SK-N-SH treated with all-trans-retinoic acid at 6 μM for 48 hours (cell line): ENCODE results near the gene LAMA3.

Source experiments
- ATAC-seq: fragments of 200-7000 bp; cut with Tn5 transposase; 3 replicates; pipeline ENCODE4 v1.9.1; 2020; ENCODE audit warnings: mild to moderate bottlenecking, moderate library complexity
- ARNTL ChIP-seq: fragments of 450-650 bp; formaldehyde crosslinking; IDR thresholded peaks from 2 replicates; pipeline ENCODE4 v1.5.0; 2020; ENCODE audit warnings: low read depth, mild to moderate bottlenecking, moderate library complexity, borderline replicate concordance
- BACH2 ChIP-seq: fragments of 250-450 bp; sonication (Bioruptor Pico); IDR thresholded peaks from 2 replicates; pipeline ENCODE4 v1.9.0; 2021; ENCODE audit warnings: mild to moderate bottlenecking, borderline replicate concordance
- CREB5 ChIP-seq: fragments of 250-450 bp; sonication (Bioruptor Pico); IDR thresholded peaks from 2 replicates; pipeline ENCODE4 v1.5.1; 2020; ENCODE audit warnings: low read depth, mild to moderate bottlenecking, moderate library complexity
- CSDC2 ChIP-seq: fragments of 250-450 bp; sonication (Bioruptor Pico); IDR thresholded peaks from 2 replicates; pipeline ENCODE4 v1.5.0; 2020; ENCODE audit warnings: mild to moderate bottlenecking, moderate library complexity
- GLIS3 ChIP-seq: fragments of 250-450 bp; sonication (Bioruptor Pico); IDR thresholded peaks from 2 replicates; pipeline ENCODE4 v1.5.0; 2020; ENCODE audit warnings: mild to moderate bottlenecking, moderate library complexity
- ISL1 ChIP-seq: fragments of 250-450 bp; sonication (Bioruptor Pico); IDR thresholded peaks from 2 replicates; pipeline ENCODE4 v2.1.2; 2022; ENCODE audit warnings: mild to moderate bottlenecking, moderate library complexity
- OSR1 ChIP-seq: fragments of 250-450 bp; sonication (Bioruptor Pico); IDR thresholded peaks from 2 replicates; pipeline ENCODE4 v1.8.0; 2022; ENCODE audit warnings: moderate library complexity, mild to moderate bottlenecking, inconsistent platforms
- PATZ1 ChIP-seq: fragments of 250-450 bp; sonication (Bioruptor Pico); IDR thresholded peaks from 2 replicates; pipeline ENCODE4 v1.8.0; 2020; ENCODE audit warnings: mild to moderate bottlenecking, moderate library complexity, borderline replicate concordance
- PPARA ChIP-seq: fragments of 250-450 bp; sonication (Bioruptor Pico); IDR thresholded peaks from 2 replicates; pipeline ENCODE4 v1.5.0; 2020; ENCODE audit warnings: mild to moderate bottlenecking, borderline replicate concordance
- RARB ChIP-seq: fragments of 250-450 bp; sonication (Bioruptor Pico); IDR thresholded peaks from 2 replicates; pipeline ENCODE4 v1.8.0; 2021; ENCODE audit warnings: mild to moderate bottlenecking, moderate library complexity
- SNAI2 ChIP-seq: fragments of 250-450 bp; sonication (Bioruptor Pico); IDR thresholded peaks from 2 replicates; pipeline ENCODE4 v1.5.0; 2020; ENCODE audit warnings: mild to moderate bottlenecking, moderate library complexity
- TCF4 ChIP-seq: fragments of 250-450 bp; sonication (Bioruptor Pico); IDR thresholded peaks from 2 replicates; pipeline ENCODE4 v1.8.0; 2021; ENCODE audit warnings: mild to moderate bottlenecking, moderate library complexity, borderline replicate concordance
- TOX ChIP-seq: fragments of 250-450 bp; sonication (Bioruptor Pico); IDR thresholded peaks from 2 replicates; pipeline ENCODE4 v1.8.0; 2021; ENCODE audit warnings: mild to moderate bottlenecking, moderate library complexity, borderline replicate concordance
- ZC3H10 ChIP-seq: fragments of 250-450 bp; sonication (Bioruptor Pico); IDR thresholded peaks from 2 replicates; pipeline ENCODE4 v1.5.1; 2021; ENCODE audit warnings: mild to moderate bottlenecking, moderate library complexity
- ZNF70 ChIP-seq: fragments of 450-650 bp; formaldehyde crosslinking; IDR thresholded peaks from 2 replicates; pipeline ENCODE4 v1.5.0; 2020; ENCODE audit warnings: mild to moderate bottlenecking, moderate library complexity
- ZNF8 ChIP-seq: fragments of 450-650 bp; formaldehyde crosslinking; IDR thresholded peaks from 2 replicates; pipeline ENCODE4 v1.5.0; 2020; ENCODE audit warnings: mild to moderate bottlenecking, moderate library complexity
- TF ChIP-seq, protein P1 (sequence below): fragments of 250-450 bp; sonication (Bioruptor Pico); IDR thresholded peaks from 2 replicates; pipeline ENCODE4 v1.5.1; 2021; ENCODE audit warnings: mild to moderate bottlenecking, moderate library complexity
- TF ChIP-seq, protein P2 (sequence below): fragments of 250-450 bp; sonication (Bioruptor Pico); IDR thresholded peaks from 2 replicates; pipeline ENCODE4 v1.8.0; 2021; ENCODE audit warnings: low read depth, mild to moderate bottlenecking, moderate library complexity, borderline replicate concordance
- TF ChIP-seq, protein P3 (sequence below): fragments of 250-450 bp; sonication (Bioruptor Pico); IDR thresholded peaks from 2 replicates; pipeline ENCODE4 v1.5.0; 2020; ENCODE audit warnings: mild to moderate bottlenecking, moderate library complexity

Gene LAMA3

GRCh38 chr18:23855721-23856120 lies 166.5 kb downstream of the LAMA3 start:
- ATAC-seq: no peak
- TF ChIP-seq BACH2 (CRISPR knock-in tag) (no peak), TOX (CRISPR knock-in tag) (no peak), ARNTL (no peak), TCF4 (CRISPR knock-in tag) (no peak), OSR1 (CRISPR knock-in tag) (no peak), SNAI2 (CRISPR knock-in tag) (no peak), PPARA (CRISPR knock-in tag) (no peak), ZNF70 (CRISPR knock-in tag) (no peak), RARB (CRISPR knock-in tag) (no peak), PATZ1 (no peak)
- TF ChIP-seq, protein P1, sequence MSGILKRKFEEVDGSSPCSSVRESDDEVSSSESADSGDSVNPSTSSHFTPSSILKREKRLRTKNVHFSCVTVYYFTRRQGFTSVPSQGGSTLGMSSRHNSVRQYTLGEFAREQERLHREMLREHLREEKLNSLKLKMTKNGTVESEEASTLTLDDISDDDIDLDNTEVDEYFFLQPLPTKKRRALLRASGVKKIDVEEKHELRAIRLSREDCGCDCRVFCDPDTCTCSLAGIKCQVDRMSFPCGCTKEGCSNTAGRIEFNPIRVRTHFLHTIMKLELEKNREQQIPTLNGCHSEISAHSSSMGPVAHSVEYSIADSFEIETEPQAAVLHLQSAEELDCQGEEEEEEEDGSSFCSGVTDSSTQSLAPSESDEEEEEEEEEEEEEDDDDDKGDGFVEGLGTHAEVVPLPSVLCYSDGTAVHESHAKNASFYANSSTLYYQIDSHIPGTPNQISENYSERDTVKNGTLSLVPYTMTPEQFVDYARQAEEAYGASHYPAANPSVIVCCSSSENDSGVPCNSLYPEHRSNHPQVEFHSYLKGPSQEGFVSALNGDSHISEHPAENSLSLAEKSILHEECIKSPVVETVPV (CRISPR knock-in tag): no peak
- TF ChIP-seq, protein P2, sequence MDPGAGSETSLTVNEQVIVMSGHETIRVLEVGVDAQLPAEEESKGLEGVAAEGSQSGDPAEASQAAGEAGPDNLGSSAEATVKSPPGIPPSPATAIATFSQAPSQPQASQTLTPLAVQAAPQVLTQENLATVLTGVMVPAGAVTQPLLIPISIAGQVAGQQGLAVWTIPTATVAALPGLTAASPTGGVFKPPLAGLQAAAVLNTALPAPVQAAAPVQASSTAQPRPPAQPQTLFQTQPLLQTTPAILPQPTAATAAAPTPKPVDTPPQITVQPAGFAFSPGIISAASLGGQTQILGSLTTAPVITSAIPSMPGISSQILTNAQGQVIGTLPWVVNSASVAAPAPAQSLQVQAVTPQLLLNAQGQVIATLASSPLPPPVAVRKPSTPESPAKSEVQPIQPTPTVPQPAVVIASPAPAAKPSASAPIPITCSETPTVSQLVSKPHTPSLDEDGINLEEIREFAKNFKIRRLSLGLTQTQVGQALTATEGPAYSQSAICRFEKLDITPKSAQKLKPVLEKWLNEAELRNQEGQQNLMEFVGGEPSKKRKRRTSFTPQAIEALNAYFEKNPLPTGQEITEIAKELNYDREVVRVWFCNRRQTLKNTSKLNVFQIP (CRISPR knock-in tag): no peak

GRCh38 chr18:23856466-23857163 lies 167.4 kb downstream of the LAMA3 start:
- TF ChIP-seq GLIS3 (no peak), ZNF8 (CRISPR knock-in tag) (no peak), RARB (CRISPR knock-in tag) (no peak), OSR1 (CRISPR knock-in tag) (no peak), CSDC2 (no peak), CREB5 (CRISPR knock-in tag) (no peak), PATZ1 (no peak), ZC3H10 (CRISPR knock-in tag) (no peak), BACH2 (CRISPR knock-in tag) (no peak), ISL1 (no peak), TCF4 (CRISPR knock-in tag) (no peak)
- TF ChIP-seq, protein P3, sequence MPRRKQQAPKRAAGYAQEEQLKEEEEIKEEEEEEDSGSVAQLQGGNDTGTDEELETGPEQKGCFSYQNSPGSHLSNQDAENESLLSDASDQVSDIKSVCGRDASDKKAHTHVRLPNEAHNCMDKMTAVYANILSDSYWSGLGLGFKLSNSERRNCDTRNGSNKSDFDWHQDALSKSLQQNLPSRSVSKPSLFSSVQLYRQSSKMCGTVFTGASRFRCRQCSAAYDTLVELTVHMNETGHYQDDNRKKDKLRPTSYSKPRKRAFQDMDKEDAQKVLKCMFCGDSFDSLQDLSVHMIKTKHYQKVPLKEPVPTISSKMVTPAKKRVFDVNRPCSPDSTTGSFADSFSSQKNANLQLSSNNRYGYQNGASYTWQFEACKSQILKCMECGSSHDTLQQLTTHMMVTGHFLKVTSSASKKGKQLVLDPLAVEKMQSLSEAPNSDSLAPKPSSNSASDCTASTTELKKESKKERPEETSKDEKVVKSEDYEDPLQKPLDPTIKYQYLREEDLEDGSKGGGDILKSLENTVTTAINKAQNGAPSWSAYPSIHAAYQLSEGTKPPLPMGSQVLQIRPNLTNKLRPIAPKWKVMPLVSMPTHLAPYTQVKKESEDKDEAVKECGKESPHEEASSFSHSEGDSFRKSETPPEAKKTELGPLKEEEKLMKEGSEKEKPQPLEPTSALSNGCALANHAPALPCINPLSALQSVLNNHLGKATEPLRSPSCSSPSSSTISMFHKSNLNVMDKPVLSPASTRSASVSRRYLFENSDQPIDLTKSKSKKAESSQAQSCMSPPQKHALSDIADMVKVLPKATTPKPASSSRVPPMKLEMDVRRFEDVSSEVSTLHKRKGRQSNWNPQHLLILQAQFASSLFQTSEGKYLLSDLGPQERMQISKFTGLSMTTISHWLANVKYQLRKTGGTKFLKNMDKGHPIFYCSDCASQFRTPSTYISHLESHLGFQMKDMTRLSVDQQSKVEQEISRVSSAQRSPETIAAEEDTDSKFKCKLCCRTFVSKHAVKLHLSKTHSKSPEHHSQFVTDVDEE (CRISPR knock-in tag): no peak
- no peak for ATAC-seq
